Middle frontal gyrus (tissue), 1 donor: ENCODE data around the gene TMEM86B.

Source experiments
- DNase-seq: peaks from one replicate; pipeline ENCODE4 v3.0.0-alpha.2; 2015; ENCODE audit warnings: low spot score; ENCODE audit errors: extremely low spot score

Gene TMEM86B

GRCh38 chr19:55228403-55229031 is at the start of gene TMEM86B:
Gene TMEM86B, minus strand, starts transcription at chr19:55228763. Its CDS starts 22 bp downstream, at chr19:55228741.
- no peak for DNase-seq

GRCh38 chr19:55277494-55277893 is 48.9 kb upstream of the TMEM86B start:
- DNase-seq = no peak

- no peak for DNase-seq
These were observed 48.3 kb upstream of the TMEM86B start for GRCh38 chr19:55276720-55277430.

- no peak for DNase-seq
These were observed 47.5 kb upstream of the TMEM86B start for GRCh38 chr19:55275851-55276719.

- no peak for DNase-seq
These were observed 45.6 kb upstream of the TMEM86B start for GRCh38 chr19:55273978-55274707.

- no peak for DNase-seq
These were observed 43.6 kb upstream of the TMEM86B start for GRCh38 chr19:55272142-55272541.

GRCh38 chr19:55270172-55270942 is 41.8 kb upstream of the TMEM86B start:
- no peak for DNase-seq

GRCh38 chr19:55269299-55269698 is 40.7 kb upstream of the TMEM86B start:
- no peak for DNase-seq

GRCh38 chr19:55266840-55267239 is 38.3 kb upstream of the TMEM86B start:
- no peak for DNase-seq

- no peak for DNase-seq
These were observed 37.8 kb upstream of the TMEM86B start for GRCh38 chr19:55266404-55266803.

- DNase-seq = no peak
These were observed 37.3 kb upstream of the TMEM86B start for GRCh38 chr19:55265723-55266386.

- DNase-seq = no peak
These were observed 36.6 kb upstream of the TMEM86B start for GRCh38 chr19:55265173-55265572.

- DNase-seq = no peak
These were observed 36.0 kb upstream of the TMEM86B start for GRCh38 chr19:55264531-55264930.

GRCh38 chr19:55262359-55262758 is 33.8 kb upstream of the TMEM86B start:
- DNase-seq = no peak

GRCh38 chr19:55261671-55262126 is 33.1 kb upstream of the TMEM86B start:
- no peak for DNase-seq

- no peak for DNase-seq
These were observed 31.1 kb upstream of the TMEM86B start for GRCh38 chr19:55259540-55260210.

GRCh38 chr19:55258828-55259539 is 30.4 kb upstream of the TMEM86B start, which contains the start of gene PPP6R1:
Gene PPP6R1, minus strand, starts transcription at chr19:55259017. Its CDS starts 11,914 bp downstream, at chr19:55247103.
- DNase-seq = peak; percentile 99

GRCh38 chr19:55258476-55258827 is 29.9 kb upstream of the TMEM86B start:
- no peak for DNase-seq
